T-helper 2 cell treated with Interferon-gamma antibody and Interleukin-4, amounts not matched to agents 100 ng/mL and 5 ng/mL, for 36 hours (primary cell): ENCODE results near the gene G0S2. TPM values are rescaled to one million over a fixed set of nuclear protein-coding genes. Genes with fewer than 3 reads are reported as not detected.
"Not testable (repeated sequence)": the region's sequence is repeated elsewhere in the genome, so short reads cannot be mapped to it uniquely, and the experiment has no call there.

Source experiments
- intact Hi-C: fragments of 100-400 bp; cut with micrococcal nuclease; formaldehyde crosslinking; loops from one replicate; pipeline ENCODE4 v1.15.1; 2023
- total RNA-seq: library from RNA; stranded (reverse); gene quantifications from 2 replicates; pipeline ENCODE4 v1.2.3, GENCODE V29; 2022

G0S2 gene
- total RNA-seq, 1 donor from 2014 or later = 0.89 TPM

- intact Hi-C loops = no loop called here
Measured at GRCh38 chr1:209675565-209676154, 448 bp downstream of the G0S2 start.

- intact Hi-C loops = no loop called here
Measured at GRCh38 chr1:209678981-209679539, 3.8 kb downstream of the G0S2 start.

DNA sequence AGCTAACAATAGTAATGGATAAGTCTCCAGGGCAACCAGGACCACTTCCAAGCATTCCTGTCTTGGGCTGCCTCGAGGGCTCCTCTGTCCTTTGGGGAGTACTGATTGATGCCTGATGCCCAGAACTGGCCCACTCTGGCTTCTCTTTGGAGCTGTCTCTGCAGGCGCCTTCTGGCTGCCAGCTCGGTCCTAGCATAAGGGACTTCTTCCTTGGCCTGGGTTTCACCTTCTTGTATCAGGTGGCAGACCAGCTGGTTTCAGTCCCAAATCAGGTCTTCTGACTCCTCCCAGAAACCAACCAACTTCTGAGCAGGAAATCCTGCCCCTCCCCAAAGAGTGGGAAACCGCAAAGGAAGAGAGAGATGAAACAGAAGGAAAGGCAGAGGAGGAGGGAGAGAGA lies 10.6 kb downstream of the G0S2 start:
- intact Hi-C loops = loop anchor here (2.0 kb wide), 2 partner anchors 13 to 35 kb away; no protein-coding TSS in a partner anchor

DNA sequence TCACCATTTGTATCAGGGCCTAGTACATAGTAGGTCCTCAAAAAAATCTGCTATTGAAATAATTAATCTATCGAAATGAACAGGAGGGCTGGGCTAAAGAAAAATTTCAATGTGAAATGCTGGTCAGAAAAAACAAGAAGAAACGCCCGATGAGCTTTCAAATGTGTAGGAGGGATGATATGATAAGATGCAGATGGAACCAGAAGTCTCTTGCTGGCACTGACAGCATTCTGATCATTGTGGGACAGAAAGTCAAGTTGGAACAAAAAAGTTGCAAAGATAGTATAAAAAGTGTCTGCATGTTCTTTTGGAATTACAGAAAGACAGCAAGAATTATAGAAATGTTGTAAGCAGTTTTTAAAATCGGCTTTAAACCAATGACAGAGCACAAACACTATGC lies 11.1 kb downstream of the G0S2 start:
- intact Hi-C loops = loop anchor here (2.0 kb wide), 2 partner anchors 14 to 36 kb away; no protein-coding TSS in a partner anchor

- intact Hi-C loops = no loop called here
Measured at GRCh38 chr1:209688746-209689234, 13.6 kb downstream of the G0S2 start.

GRCh38 chr1:209689477-209689876 lies 14.3 kb downstream of the G0S2 start:
- intact Hi-C loops = no loop called here

DNA sequence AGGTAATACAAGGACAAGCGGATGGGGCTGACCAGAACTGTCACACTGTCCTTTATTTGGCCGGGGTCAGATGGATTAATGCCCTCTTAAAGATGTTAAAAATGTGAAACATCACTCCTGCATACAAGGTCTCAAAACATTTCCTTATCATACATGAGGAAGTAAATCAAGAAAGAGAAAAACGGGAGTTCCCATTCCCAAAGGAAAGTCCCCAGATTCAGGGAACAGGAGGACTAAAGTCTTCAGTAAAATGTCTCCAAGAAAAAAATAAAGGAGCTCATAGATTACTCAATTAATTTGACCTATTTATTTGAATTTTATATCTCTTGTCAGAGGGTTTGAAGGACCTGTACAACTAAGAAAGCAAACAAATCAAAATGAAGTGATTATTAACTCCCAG lies 16.0 kb downstream of the G0S2 start:
- intact Hi-C loops = no loop called here

GRCh38 chr1:209692296-209692695 lies 17.1 kb downstream of the G0S2 start:
- intact Hi-C loops = no loop called here

- intact Hi-C loops = loop anchor here (1.0 kb wide), 6 partner anchors 47 to 124 kb away; no protein-coding TSS in a partner anchor
Measured at GRCh38 chr1:209692745-209693504, 17.7 kb downstream of the G0S2 start.

- intact Hi-C loops = no loop called here
Measured at GRCh38 chr1:209696673-209697072, 21.5 kb downstream of the G0S2 start.

- intact Hi-C loops = no loop called here
Measured at GRCh38 chr1:209697126-209697525, 21.9 kb downstream of the G0S2 start.

- intact Hi-C loops = not testable (repeated sequence)
Measured at GRCh38 chr1:209700686-209701085, 25.5 kb downstream of the G0S2 start.

- intact Hi-C loops = no loop called here
Measured at GRCh38 chr1:209702832-209703231, 27.6 kb downstream of the G0S2 start.

DNA sequence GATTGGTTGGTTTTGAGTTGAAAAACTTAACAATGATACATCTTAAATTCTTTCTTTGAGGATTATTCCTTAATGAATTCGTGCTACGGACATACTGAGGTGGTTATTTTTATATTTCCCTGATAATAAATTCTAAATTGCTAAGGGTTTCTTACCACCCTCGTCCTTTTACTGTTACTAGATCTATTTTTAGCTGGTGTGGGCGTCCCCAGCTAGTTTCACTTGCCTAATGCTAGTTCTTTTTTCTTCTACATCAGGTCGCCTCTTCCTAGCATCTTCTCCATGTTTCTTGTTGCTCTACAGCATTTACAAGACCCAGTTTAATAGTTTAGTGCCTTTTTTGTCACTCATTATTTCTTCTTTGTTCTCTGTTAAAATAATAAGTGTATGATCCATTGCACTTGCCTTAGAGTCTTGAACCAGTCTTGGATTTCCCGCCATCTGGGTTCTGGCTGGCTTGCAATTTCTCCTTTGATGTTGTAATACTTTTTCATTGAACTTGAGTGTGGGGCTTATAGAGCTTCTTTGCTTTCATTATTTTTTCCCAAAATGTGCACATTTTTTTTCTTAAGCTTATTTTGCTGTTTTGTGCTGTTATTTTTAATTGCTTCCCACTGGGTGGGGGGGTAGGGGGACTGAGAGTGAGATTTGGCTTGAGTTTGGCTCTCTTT lies 28.8 kb downstream of the G0S2 start:
- intact Hi-C loops = no loop called here

DNA sequence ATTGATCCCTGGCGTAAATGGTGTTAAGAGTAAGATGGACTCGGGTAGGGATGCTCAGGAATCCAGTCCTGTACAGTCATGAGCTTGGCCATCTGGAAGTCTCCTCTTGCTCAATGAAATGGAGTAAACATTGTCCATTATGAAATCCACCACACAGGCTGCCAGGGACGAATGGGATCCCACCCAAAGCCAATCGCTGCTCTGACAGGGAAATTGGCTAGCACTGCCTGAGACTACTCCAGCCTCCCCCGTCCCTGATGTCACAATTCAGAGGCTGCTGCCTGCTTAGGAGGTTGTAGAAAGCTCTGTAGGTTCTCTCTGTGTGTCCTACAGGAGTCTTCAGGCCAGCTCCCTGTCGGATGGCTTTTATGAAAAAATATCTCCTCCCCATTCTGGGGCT lies 29.4 kb downstream of the G0S2 start, which contains the start of gene HSD11B1:
TSS of gene HSD11B1 (plus strand) at position 263 of the 400 bp plus-strand sequence. CDS start at position 360, 97 bp downstream.
- intact Hi-C loops = no loop called here

GRCh38 chr1:209705033-209705598 lies 29.9 kb downstream of the G0S2 start:
- intact Hi-C loops = no loop called here

DNA sequence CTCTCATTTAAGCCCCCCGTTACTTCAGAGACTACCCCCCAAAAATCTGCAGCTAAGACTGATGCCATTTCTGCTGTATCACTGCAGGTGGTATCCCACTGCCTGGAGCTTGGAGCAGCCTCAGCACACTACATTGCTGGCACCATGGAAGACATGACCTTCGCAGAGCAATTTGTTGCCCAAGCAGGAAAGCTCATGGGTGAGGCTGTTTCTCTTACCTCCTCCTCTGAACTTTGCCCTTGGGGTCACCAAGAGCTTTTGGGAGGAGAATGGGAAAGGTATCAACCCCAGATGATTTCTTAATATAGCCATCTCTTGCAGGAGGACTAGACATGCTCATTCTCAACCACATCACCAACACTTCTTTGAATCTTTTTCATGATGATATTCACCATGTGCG lies 31.4 kb downstream of the G0S2 start:
- intact Hi-C loops = no loop called here

- intact Hi-C loops = no loop called here
Measured at GRCh38 chr1:209707308-209707707, 32.1 kb downstream of the G0S2 start.

GRCh38 chr1:209708297-209708696 lies 33.1 kb downstream of the G0S2 start:
- intact Hi-C loops = no loop called here

- intact Hi-C loops = loop anchor here (5.0 kb wide), 1 partner anchor 37 kb away; no protein-coding TSS in a partner anchor
Measured at GRCh38 chr1:209710093-209710492, 34.9 kb downstream of the G0S2 start.

- intact Hi-C loops = loop anchor here (5.0 kb wide), 1 partner anchor 36 kb away; no protein-coding TSS in a partner anchor
Measured at GRCh38 chr1:209710847-209711246, 35.6 kb downstream of the G0S2 start.
